Mucosa of rectum (tissue), 2 donors: ENCODE results near the gene TAF11L14.
"Not testable (repeated sequence)": the region's sequence is repeated elsewhere in the genome, so short reads cannot be mapped to it uniquely, and the experiment has no call there.

Source experiments
- H3K27ac ChIP-seq, 2 donors: one replicate each; pipeline ENCODE4 v1.7.0; 2013; ENCODE audit warnings: inconsistent platforms in 2 of 2, low read depth in 2 of 2, low read length in 2 of 2
- H3K27me3 ChIP-seq, 2 donors: one replicate each; pipeline ENCODE4 v1.7.0; 2013; ENCODE audit warnings: low read length in 2 of 2; ENCODE audit not compliant: control insufficient read depth in 2 of 2, insufficient read depth in 2 of 2
- H3K36me3 ChIP-seq, 2 donors: one replicate each; pipeline ENCODE4 v1.7.0; 2013; ENCODE audit warnings: low read length in 2 of 2; ENCODE audit not compliant: control insufficient read depth in 2 of 2, insufficient read depth in 2 of 2
- H3K4me1 ChIP-seq, 2 donors: one replicate each; pipeline ENCODE4 v1.7.0; 2013; ENCODE audit warnings: low read length in 2 of 2, mild to moderate bottlenecking in 1 of 2; ENCODE audit not compliant: control insufficient read depth in 2 of 2, insufficient read depth in 2 of 2
- H3K4me3 ChIP-seq, 2 donors: one replicate each; pipeline ENCODE4 v1.7.0; 2013; ENCODE audit warnings: low read length in 2 of 2
- H3K9ac ChIP-seq, 2 donors: one replicate each; pipeline ENCODE4 v1.7.0; 2013; ENCODE audit warnings: low read length in 2 of 2, low read depth in 1 of 2, mild to moderate bottlenecking in 1 of 2
- H3K9me3 ChIP-seq, 2 donors: one replicate each; pipeline ENCODE4 v1.7.0; 2013; ENCODE audit warnings: low read length in 2 of 2; ENCODE audit not compliant: control insufficient read depth in 2 of 2
- donor health status: healthy.
- donor health status: Normal muscosa, but diverticular disease.

TAF11L14 gene

GRCh38 chr5:17619354-17619753 is 14.9 kb upstream of the TAF11L14 start:
- H3K4me3 ChIP-seq, result no peak overlapping the region
- no peaks in the 10 kb centered on the region for H3K36me3 ChIP-seq
- H3K27me3 ChIP-seq, result no peaks in the 10 kb centered on the region
- no peak overlapping the region for H3K9ac ChIP-seq
- no peaks in the 10 kb centered on the region for H3K4me1 ChIP-seq
- H3K27ac ChIP-seq, result no peak overlapping the region
- no peaks in the 10 kb centered on the region for H3K9me3 ChIP-seq

GRCh38 chr5:17620627-17621026 is 13.6 kb upstream of the TAF11L14 start:
- no peaks in the 10 kb centered on the region for H3K36me3 ChIP-seq
- H3K27ac ChIP-seq, result no peak overlapping the region
- no peak overlapping the region for H3K4me3 ChIP-seq
- H3K9me3 ChIP-seq, result no peaks in the 10 kb centered on the region
- no peaks in the 10 kb centered on the region for H3K4me1 ChIP-seq
- no peak overlapping the region for H3K9ac ChIP-seq
- H3K27me3 ChIP-seq, result no peaks in the 10 kb centered on the region

- Histone ChIP-seq H3K4me1 (no peaks in the 10 kb centered on the region), H3K9ac (no peak overlapping the region), H3K4me3 (no peak overlapping the region)
These were observed 8.6 kb upstream of the TAF11L14 start for GRCh38 chr5:17625686-17626085.

GRCh38 chr5:17631788-17632187 is 2.5 kb upstream of the TAF11L14 start, which contains the start of gene TAF11L13:
TSS of gene TAF11L13 (plus strand) at chr5:17632088.
- not testable (repeated sequence) for H3K9ac ChIP-seq, H3K36me3 ChIP-seq, H3K9me3 ChIP-seq, H3K27ac ChIP-seq, H3K27me3 ChIP-seq, H3K4me3 ChIP-seq, H3K4me1 ChIP-seq

More at GRCh38 chr5:17625686-17626085, 8.6 kb upstream of the TAF11L14 start:
- H3K27me3 ChIP-seq, result no peaks in the 10 kb centered on the region
- H3K27ac ChIP-seq, result no peak overlapping the region
- no peaks in the 10 kb centered on the region for H3K36me3 ChIP-seq
- H3K9me3 ChIP-seq, result no peaks in the 10 kb centered on the region

GRCh38 chr5:17649232-17649631 is 15.0 kb downstream of the TAF11L14 start:
- H3K27ac ChIP-seq, H3K4me3 ChIP-seq, H3K27me3 ChIP-seq, H3K9me3 ChIP-seq, H3K36me3 ChIP-seq, H3K9ac ChIP-seq, H3K4me1 ChIP-seq: not testable (repeated sequence)

- H3K27me3 ChIP-seq, H3K27ac ChIP-seq, H3K4me1 ChIP-seq, H3K9me3 ChIP-seq, H3K36me3 ChIP-seq, H3K4me3 ChIP-seq, H3K9ac ChIP-seq: not testable (repeated sequence)
These were observed 21.0 kb downstream of the TAF11L14 start for GRCh38 chr5:17655201-17655759.

- H3K9ac ChIP-seq, result no peak overlapping the region
- no peak overlapping the region for H3K4me3 ChIP-seq
- H3K9me3 ChIP-seq, result no peaks in the 10 kb centered on the region
- no peaks in the 10 kb centered on the region for H3K36me3 ChIP-seq
- H3K27ac ChIP-seq, result no peak overlapping the region
- no peaks in the 10 kb centered on the region for H3K4me1 ChIP-seq
- no peaks in the 10 kb centered on the region for H3K27me3 ChIP-seq
These were observed 21.7 kb downstream of the TAF11L14 start for GRCh38 chr5:17655921-17656320.

GRCh38 chr5:17663182-17663581 is 28.9 kb downstream of the TAF11L14 start:
- Histone ChIP-seq H3K27ac (no peak overlapping the region), H3K4me1 (no peaks in the 10 kb centered on the region), H3K9ac (no peak overlapping the region), H3K27me3 (no peaks in the 10 kb centered on the region), H3K9me3 (peaks cover 0 to 3% of the 10 kb centered on the region in 2 donors), H3K36me3 (no peaks in the 10 kb centered on the region), H3K4me3 (no peak overlapping the region)

GRCh38 chr5:17665836-17666235 is 31.6 kb downstream of the TAF11L14 start:
- Histone ChIP-seq H3K36me3 (no peaks in the 10 kb centered on the region), H3K9me3 (peaks cover 0 to 5% of the 10 kb centered on the region in 2 donors), H3K4me3 (no peak overlapping the region), H3K27ac (no peak overlapping the region), H3K9ac (no peak overlapping the region), H3K4me1 (no peaks in the 10 kb centered on the region), H3K27me3 (no peaks in the 10 kb centered on the region)

GRCh38 chr5:17666726-17667235 is 32.5 kb downstream of the TAF11L14 start:
- Histone ChIP-seq H3K9me3 (peaks cover 0 to 5% of the 10 kb centered on the region in 2 donors), H3K9ac (no peak overlapping the region), H3K4me3 (no peak overlapping the region)

More at GRCh38 chr5:17666726-17667235, 32.5 kb downstream of the TAF11L14 start:
- H3K36me3 ChIP-seq, result no peaks in the 10 kb centered on the region
- H3K4me1 ChIP-seq, result no peaks in the 10 kb centered on the region
- H3K27me3 ChIP-seq, result no peaks in the 10 kb centered on the region
- no peak overlapping the region for H3K27ac ChIP-seq
